Fibroblast of villous mesenchyme (primary cell): Measurements from ENCODE around the gene TDRD9. TPM values are rescaled to one million over a fixed set of nuclear protein-coding genes. Genes with fewer than 3 reads are reported as not detected.

Experiments used
- DNase-seq: peaks from one replicate; pipeline ENCODE4 v3.0.0-alpha.2; 2010; ENCODE audit warnings: low read depth
- H3K4me3 ChIP-seq: 2 replicates; pipeline ENCODE4 v1.5.1; 2011; ENCODE audit warnings: low read depth, mild to moderate bottlenecking, low read length
- CTCF ChIP-seq: IDR thresholded peaks from 2 replicates; pipeline ENCODE4 v1.5.1; 2012; ENCODE audit warnings: low read depth, mild to moderate bottlenecking, low read length; ENCODE audit not compliant: insufficient read depth
- total RNA-seq: library from RNA; depleted of rRNA; stranded (reverse); fragments of >200 nt; gene quantifications from 2 replicates; pipeline ENCODE4 v1.2.3, GENCODE V29; 2012

TDRD9 gene
- total RNA-seq, 1 donor: 0.86 TPM

GRCh38 chr14:104066719-104067295 lies 138.6 kb downstream of the TDRD9 start:
- no peak for TF ChIP-seq CTCF
- no peak for DNase-seq
- no peak overlapping the region for H3K4me3 ChIP-seq

GRCh38 chr14:104069541-104069940 lies 141.3 kb downstream of the TDRD9 start:
- DNase-seq: no peak
- TF ChIP-seq CTCF: no peak
- H3K4me3 ChIP-seq: no peak overlapping the region

GRCh38 chr14:104072586-104072985 lies 144.3 kb downstream of the TDRD9 start:
- no peak for DNase-seq
- TF ChIP-seq CTCF: no peak
- H3K4me3 ChIP-seq: no peak overlapping the region

GRCh38 chr14:104073764-104074163 lies 145.5 kb downstream of the TDRD9 start:
- no peak for DNase-seq
- no peak for TF ChIP-seq CTCF
- no peak overlapping the region for H3K4me3 ChIP-seq

- no peak overlapping the region for H3K4me3 ChIP-seq
- peak; percentile 46 for TF ChIP-seq CTCF
- no peak for DNase-seq
Observed at GRCh38 chr14:104075530-104076151, 147.4 kb downstream of the TDRD9 start.

GRCh38 chr14:104076743-104077142 lies 148.5 kb downstream of the TDRD9 start:
- TF ChIP-seq CTCF: no peak
- DNase-seq: no peak
- H3K4me3 ChIP-seq: no peak overlapping the region

- peak; percentile 87 for DNase-seq
- no peak overlapping the region for H3K4me3 ChIP-seq
- TF ChIP-seq CTCF: peak; percentile 100
Observed at GRCh38 chr14:104078031-104078455, 149.8 kb downstream of the TDRD9 start.
